Activated T-cell treated with anti-CD3 and anti-CD28 coated beads for 4 hours (primary cell): ENCODE measurements around the gene CA6.
A peak's percentile ranks its signal among the peaks of the same experiment; 100 is the strongest.
"Not testable (repeated sequence)": the region's sequence is repeated elsewhere in the genome, so short reads cannot be mapped to it uniquely, and the experiment has no call there.

Experiments used
- DNase-seq: peaks from one replicate; pipeline ENCODE4 v3.0.0-alpha.2; 2020

The CA6 gene

GRCh38 chr1:8930116-8930515, 15.6 kb upstream of the CA6 start:
- DNase-seq, result no peak

- DNase-seq, result not testable (repeated sequence)
These were observed 8.6 kb upstream of the CA6 start for GRCh38 chr1:8937051-8937450.

GRCh38 chr1:8937701-8938100, 8.0 kb upstream of the CA6 start:
- DNase-seq, result no peak

GRCh38 chr1:8938232-8938999, 7.3 kb upstream of the CA6 start:
- no peak for DNase-seq

- no peak for DNase-seq
These were observed 6.7 kb upstream of the CA6 start for GRCh38 chr1:8939000-8939265.

- DNase-seq, result no peak
These were observed 6.2 kb upstream of the CA6 start for GRCh38 chr1:8939362-8939995.

- DNase-seq, result no peak
These were observed 3.8 kb upstream of the CA6 start for GRCh38 chr1:8941906-8942305.

GRCh38 chr1:8943498-8944405, 1.9 kb upstream of the CA6 start:
- no peak for DNase-seq

- DNase-seq, result no peak
These were observed 1.5 kb downstream of the CA6 start for GRCh38 chr1:8947127-8947691.

GRCh38 chr1:8950309-8950708, 4.6 kb downstream of the CA6 start:
- DNase-seq, result no peak

- no peak for DNase-seq
These were observed 5.6 kb downstream of the CA6 start for GRCh38 chr1:8951231-8951630.

- DNase-seq, result no peak
These were observed 9.7 kb downstream of the CA6 start for GRCh38 chr1:8955406-8955805.

- DNase-seq, result no peak
These were observed 11.0 kb downstream of the CA6 start for GRCh38 chr1:8956461-8957349.

- DNase-seq, result peak; percentile 29
These were observed 17.3 kb downstream of the CA6 start for GRCh38 chr1:8962812-8963530.

GRCh38 chr1:8963963-8964362, 18.3 kb downstream of the CA6 start:
- no peak for DNase-seq

GRCh38 chr1:8965121-8965820, 19.6 kb downstream of the CA6 start:
- no peak for DNase-seq

GRCh38 chr1:8966606-8967005, 20.9 kb downstream of the CA6 start:
- DNase-seq, result no peak

- not testable (repeated sequence) for DNase-seq
These were observed 23.2 kb downstream of the CA6 start for GRCh38 chr1:8968902-8969301.

- no peak for DNase-seq
These were observed 24.3 kb downstream of the CA6 start for GRCh38 chr1:8969937-8970336.

- DNase-seq, result no peak
These were observed 25.2 kb downstream of the CA6 start for GRCh38 chr1:8970870-8971337.

- DNase-seq, result no peak
These were observed 28.9 kb downstream of the CA6 start for GRCh38 chr1:8974551-8974950.
